ENCODE measurements around the gene TMEM63C. TPM values are rescaled to one million over a fixed set of nuclear protein-coding genes. Genes with fewer than 3 reads are reported as not detected.

TMEM63C gene
- total RNA-seq, 1 experiment from 2014 or later = 5.4 TPM

DNA sequence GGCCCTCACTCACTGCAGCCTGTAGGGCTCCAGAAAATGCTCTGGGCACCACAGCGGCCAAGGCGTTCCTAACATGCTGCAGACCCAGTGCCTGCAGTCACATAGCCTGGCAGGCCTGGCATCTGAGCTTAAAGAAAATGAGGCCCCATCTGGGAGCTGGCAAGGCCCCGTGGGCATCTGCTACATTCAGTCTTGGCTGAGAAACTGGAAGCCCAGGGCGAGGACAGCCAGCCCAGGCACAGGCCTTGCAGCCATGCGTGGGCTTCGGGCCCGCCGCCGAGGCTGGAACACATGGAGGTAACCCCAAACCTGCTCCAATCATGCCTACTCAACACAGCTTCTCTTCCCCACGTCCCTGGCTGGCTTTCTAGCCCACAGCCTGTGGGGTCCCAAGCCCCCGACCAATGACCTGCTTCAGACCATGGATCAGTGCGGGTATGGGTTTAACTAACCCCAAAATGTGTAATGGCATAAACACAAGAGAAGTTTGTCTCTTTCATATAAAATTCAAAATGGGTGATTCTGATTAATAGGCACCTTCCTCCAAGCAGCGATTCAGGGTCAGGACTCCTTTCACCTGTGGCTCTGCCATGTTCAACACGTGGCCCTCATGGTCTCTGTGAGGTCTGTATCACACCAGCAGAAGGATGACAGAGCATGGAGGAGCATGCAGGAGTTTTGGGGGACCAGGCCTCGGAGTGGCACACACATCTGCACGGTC, 83.0 kb downstream of the TMEM63C start:
- Histone ChIP-seq H2AFZ (ENCODE audit: low read length) (no peak overlapping the region), H3K36me3 (ENCODE audit: low read depth, low read length) (no peaks in the 10 kb centered on the region), H3K79me2 (ENCODE audit: low read length) (no peaks in the 10 kb centered on the region), H3K9ac (ENCODE audit: low read length) (no peak overlapping the region), H3K9me3 (ENCODE audit: low read length) (peaks cover 6% of the 10 kb centered on the region; the same call in 1 of the 2 replicates), H3K4me2 (ENCODE audit: low read length) (no peak overlapping the region), H3K27ac (ENCODE audit: low read length) (no peak overlapping the region), H4K20me1 (ENCODE audit: low read length) (no peaks in the 10 kb centered on the region), H3F3A (ENCODE audit: low read length, unreplicated experiment) (no peaks in the 10 kb centered on the region), H3K27me3 (ENCODE audit: low read length) (no peaks in the 10 kb centered on the region; the same call in 1 of the 2 replicates), H3K4me1 (ENCODE audit: insufficient read depth, low read length) (no peaks in the 10 kb centered on the region), H3K4me3 (ENCODE audit: low read length) (no peak overlapping the region), H3K9me2 (replicated peaks; ENCODE audit: low read length) (no peaks in the 10 kb centered on the region)
- CTCF ChIA-PET = no interaction called here
- POLR2A ChIA-PET (ENCODE audit: unreplicated experiment) = no interaction called here
- TF ChIP-seq, protein P1, sequence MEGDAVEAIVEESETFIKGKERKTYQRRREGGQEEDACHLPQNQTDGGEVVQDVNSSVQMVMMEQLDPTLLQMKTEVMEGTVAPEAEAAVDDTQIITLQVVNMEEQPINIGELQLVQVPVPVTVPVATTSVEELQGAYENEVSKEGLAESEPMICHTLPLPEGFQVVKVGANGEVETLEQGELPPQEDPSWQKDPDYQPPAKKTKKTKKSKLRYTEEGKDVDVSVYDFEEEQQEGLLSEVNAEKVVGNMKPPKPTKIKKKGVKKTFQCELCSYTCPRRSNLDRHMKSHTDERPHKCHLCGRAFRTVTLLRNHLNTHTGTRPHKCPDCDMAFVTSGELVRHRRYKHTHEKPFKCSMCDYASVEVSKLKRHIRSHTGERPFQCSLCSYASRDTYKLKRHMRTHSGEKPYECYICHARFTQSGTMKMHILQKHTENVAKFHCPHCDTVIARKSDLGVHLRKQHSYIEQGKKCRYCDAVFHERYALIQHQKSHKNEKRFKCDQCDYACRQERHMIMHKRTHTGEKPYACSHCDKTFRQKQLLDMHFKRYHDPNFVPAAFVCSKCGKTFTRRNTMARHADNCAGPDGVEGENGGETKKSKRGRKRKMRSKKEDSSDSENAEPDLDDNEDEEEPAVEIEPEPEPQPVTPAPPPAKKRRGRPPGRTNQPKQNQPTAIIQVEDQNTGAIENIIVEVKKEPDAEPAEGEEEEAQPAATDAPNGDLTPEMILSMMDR (conservative IDR thresholded peaks at IDR 0.05; ENCODE audit: low read depth, low read length) = no peak
- no peak for TF ChIP-seq EZH2 (IDR thresholded peaks at IDR 0.05; ENCODE audit: low read length, unreplicated experiment)
- no peak for TF ChIP-seq EZH2phosphoT487 (IDR thresholded peaks at IDR 0.05; ENCODE audit: borderline replicate concordance, low read length)
- no peak for DNase-seq
- BruUV-seq (replicated peaks) = no TSS peak
- intact Hi-C loops (cut with micrococcal nuclease) = no loop called here
- no peak for ATAC-seq

DNA sequence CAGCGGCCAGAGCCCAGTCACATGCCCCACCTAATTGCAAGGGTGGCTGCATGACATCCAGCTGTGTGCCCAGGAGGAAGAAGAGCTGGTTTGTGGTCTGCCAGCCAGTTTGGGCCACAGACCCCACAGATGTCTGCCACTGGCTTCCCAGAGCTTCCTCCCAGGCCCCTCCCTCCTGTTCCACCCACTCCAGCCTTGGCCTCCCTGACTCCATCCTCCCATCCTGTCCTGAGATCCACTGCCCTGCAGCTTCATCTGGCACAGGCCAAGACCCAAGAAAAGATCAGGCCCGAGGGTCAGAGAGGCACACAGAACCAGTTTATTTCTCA, 83.6 kb downstream of the TMEM63C start:
- no peak for ATAC-seq
- intact Hi-C loops (cut with micrococcal nuclease) = no loop called here
- H3K27me3 ChIP-seq (ENCODE audit: low read length) = peaks cover 4% of the 10 kb centered on the region
- no peak overlapping the region for H3K4me3 ChIP-seq (ENCODE audit: low read length)
- H3K4me2 ChIP-seq (ENCODE audit: low read length) = no peak overlapping the region
- H3K9ac ChIP-seq (ENCODE audit: low read length) = no peak overlapping the region
- H3F3A ChIP-seq (ENCODE audit: low read length, unreplicated experiment) = no peaks in the 10 kb centered on the region
- H3K9me2 ChIP-seq (replicated peaks; ENCODE audit: low read length) = no peaks in the 10 kb centered on the region
- no peak for TF ChIP-seq EZH2 (IDR thresholded peaks at IDR 0.05; ENCODE audit: low read length, unreplicated experiment)
- no peak for TF ChIP-seq EZH2phosphoT487 (IDR thresholded peaks at IDR 0.05; ENCODE audit: borderline replicate concordance, low read length)
- TF ChIP-seq, protein P1 (conservative IDR thresholded peaks at IDR 0.05; ENCODE audit: low read depth, low read length) = no peak
- no peaks in the 10 kb centered on the region for H4K20me1 ChIP-seq (ENCODE audit: low read length)
- H3K4me1 ChIP-seq (ENCODE audit: insufficient read depth, low read length) = no peaks in the 10 kb centered on the region
- no TSS peak for BruUV-seq (replicated peaks)
- no peak overlapping the region for H2AFZ ChIP-seq (ENCODE audit: low read length)
- peaks cover 6% of the 10 kb centered on the region; the same call in 1 of the 2 replicates for H3K9me3 ChIP-seq (ENCODE audit: low read length)
- ChIA-PET POLR2A (ENCODE audit: unreplicated experiment) (no interaction called here), CTCF (interaction anchor here (0.6 kb wide), 1 partner anchor 392 kb away, joined by 5 read pairs; no protein-coding TSS in a partner anchor)
- no peak for DNase-seq
- H3K36me3 ChIP-seq (ENCODE audit: low read depth, low read length) = no peaks in the 10 kb centered on the region
- no peaks in the 10 kb centered on the region for H3K79me2 ChIP-seq (ENCODE audit: low read length)
- H3K27ac ChIP-seq (ENCODE audit: low read length) = no peak overlapping the region

Data from PC-3 (cell line).